CD8-positive, alpha-beta memory T cell (primary cell): ENCODE measurements around the gene SLC22A23. TPM values are rescaled to one million over a fixed set of nuclear protein-coding genes. Genes with fewer than 3 reads are reported as not detected.
A peak's percentile ranks its signal among the peaks of the same experiment; 100 is the strongest.

Experiments
- CTCF ChIA-PET: fragments of 350-600 bp; sonication (Branson Sonifier 250); formaldehyde crosslinking; loops from one replicate; lab custom pipeline; 2021; ENCODE audit warnings: antibody characterized with exemption; lab: Charles Lee
- POLR2A ChIA-PET: fragments of 350-600 bp; sonication (Branson Sonifier 250); formaldehyde crosslinking; loops from one replicate; lab custom pipeline; 2021; ENCODE audit warnings: antibody characterized with exemption; lab: Charles Lee
- DNase-seq, 5 donors: peaks; one replicate each; pipeline versions ENCODE4 v3.0.0 to v3.0.0-alpha.2; 2020 to 2022; ENCODE audit warnings: mixed read lengths in 1 of 5
- H3K27ac ChIP-seq: one replicate; pipeline ENCODE4 v1.7.0; 2013; ENCODE audit warnings: low read depth, mild to moderate bottlenecking, low read length, moderate library complexity
- H3K27me3 ChIP-seq: 2 replicates; pipeline ENCODE4 v1.7.0; 2013; ENCODE audit warnings: low read length, mild to moderate bottlenecking; ENCODE audit not compliant: insufficient read depth, poor library complexity, severe bottlenecking
- H3K36me3 ChIP-seq: 2 replicates; pipeline ENCODE4 v1.7.0; 2013; ENCODE audit warnings: mild to moderate bottlenecking, low read length, moderate library complexity; ENCODE audit not compliant: insufficient read depth
- H3K4me1 ChIP-seq: 2 replicates; pipeline ENCODE4 v1.7.0; 2013; ENCODE audit warnings: mild to moderate bottlenecking, low read length, moderate library complexity; ENCODE audit not compliant: insufficient read depth
- H3K4me3 ChIP-seq: 2 replicates; pipeline ENCODE4 v1.7.0; 2013; ENCODE audit warnings: mild to moderate bottlenecking, low read length
- H3K9me3 ChIP-seq: 2 replicates; pipeline ENCODE4 v1.7.0; 2013; ENCODE audit warnings: mild to moderate bottlenecking, low read length
- H3K27ac Mint-ChIP-seq, 8 donors: one replicate each; pipeline ENCODE4 v1.8.0; 2020 to 2021; ENCODE audit warnings: mixed read lengths in 8 of 8, mild to moderate bottlenecking in 6 of 8, inconsistent platforms in 3 of 8, moderate library complexity in 3 of 8
- H3K27me3 Mint-ChIP-seq, 2 donors: one replicate each; pipeline ENCODE4 v1.8.0; 2020 to 2021; ENCODE audit warnings: mixed read lengths in 2 of 2, mild to moderate bottlenecking in 1 of 2, moderate library complexity in 1 of 2
- H3K36me3 Mint-ChIP-seq, 3 donors: one replicate each; pipeline ENCODE4 v1.8.0; 2020 to 2021; ENCODE audit warnings: mixed read lengths in 3 of 3, inconsistent platforms in 1 of 3, mild to moderate bottlenecking in 1 of 3
- H3K4me1 Mint-ChIP-seq, 3 donors: one replicate each; pipeline ENCODE4 v1.8.0; 2020 to 2021; ENCODE audit warnings: mixed read lengths in 3 of 3, inconsistent platforms in 1 of 3, mild to moderate bottlenecking in 1 of 3
- H3K4me3 Mint-ChIP-seq, 7 donors: one replicate each; pipeline ENCODE4 v1.8.0; 2020 to 2021; ENCODE audit warnings: mixed read lengths in 7 of 7, mild to moderate bottlenecking in 6 of 7, moderate library complexity in 4 of 7, inconsistent platforms in 2 of 7
- H3K9me3 Mint-ChIP-seq, 5 donors: one replicate each; pipeline ENCODE4 v1.8.0; 2020 to 2022; ENCODE audit warnings: mixed read lengths in 5 of 5, mild to moderate bottlenecking in 3 of 5, moderate library complexity in 2 of 5, inconsistent platforms in 1 of 5
- polyA plus RNA-seq: library from polyadenylated mRNA; unstranded; fragments of 300-500 nt; fragmentation: Illumina TruSeq; gene quantifications from one replicate; pipeline ENCODE4 v1.2.3, GENCODE V29; 2021
- total RNA-seq, 2 experiments: library from RNA; stranded (reverse); gene quantifications; one replicate each; pipeline ENCODE4 v1.2.3, GENCODE V29; 2021

Gene SLC22A23
- total and polyA plus RNA-seq, 3 experiments from 2014 or later: 0.39 to 0.78 (median 0.47) TPM

DNA sequence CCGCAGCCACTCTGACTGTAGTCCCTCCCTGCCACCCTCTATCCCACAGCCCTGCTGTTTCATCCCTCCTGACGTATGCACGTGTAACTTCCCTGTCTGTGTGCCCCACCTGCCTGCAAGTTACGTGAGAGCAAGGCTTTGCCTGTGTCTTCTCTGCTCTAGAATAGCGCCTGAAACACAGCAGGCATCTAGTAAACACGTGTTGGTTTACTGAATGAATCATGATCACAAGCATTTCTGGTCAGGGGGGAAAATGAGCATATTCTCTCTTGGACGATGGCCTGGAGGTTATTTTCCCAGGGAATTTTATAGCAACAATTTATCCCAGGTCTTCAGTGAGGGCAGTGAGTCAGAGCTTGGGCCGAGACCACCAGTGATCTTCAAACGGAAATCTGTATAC is 159.8 kb downstream of the SLC22A23 start:
- Mint-ChIP-seq H3K9me3 (no peaks in the 10 kb centered on the region), H3K36me3 (peaks cover 0 to 1% (median 0%) of the 10 kb centered on the region in 3 donors)

DNA sequence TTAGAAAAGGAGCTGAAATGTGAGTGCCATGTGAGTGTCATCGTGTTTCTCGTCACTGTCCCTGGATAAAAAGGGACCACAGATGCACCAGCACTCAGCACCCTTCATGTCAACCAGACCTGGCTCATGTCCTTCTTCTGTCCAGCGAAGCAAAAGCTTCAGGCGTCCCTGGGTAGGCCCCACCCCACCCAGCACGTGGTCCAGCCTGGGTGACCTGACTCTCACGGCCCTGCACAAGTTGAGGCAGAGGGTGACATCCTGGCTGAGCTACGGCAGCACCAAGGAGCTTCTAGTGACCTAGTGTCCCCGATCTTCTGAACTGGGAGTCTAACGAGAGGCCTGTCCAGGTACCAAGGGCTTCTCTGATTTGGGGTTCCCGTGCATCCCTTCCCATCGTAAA is 160.3 kb downstream of the SLC22A23 start:
- Mint-ChIP-seq H3K27ac (no peak overlapping the region), H3K9me3 (no peaks in the 10 kb centered on the region), H3K4me3 (no peak overlapping the region), H3K4me1 (no peaks in the 10 kb centered on the region), H3K27me3 (peaks cover 2 to 38% of the 10 kb centered on the region in 2 donors), H3K36me3 (peaks cover 0 to 1% (median 0%) of the 10 kb centered on the region in 3 donors)
- Histone ChIP-seq H3K27me3 (no peaks in the 10 kb centered on the region), H3K27ac (no peak overlapping the region), H3K4me1 (no peaks in the 10 kb centered on the region), H3K36me3 (no peaks in the 10 kb centered on the region), H3K9me3 (no peaks in the 10 kb centered on the region), H3K4me3 (no peak overlapping the region)
- ChIA-PET POLR2A (no interaction called here), CTCF (interaction anchor here (1.2 kb wide), 1 partner anchor 16 kb away, joined by 6 read pairs; no protein-coding TSS in a partner anchor)
- DNase-seq: peak in 1 of 5 donors; percentile 22

More for the DNA sequence above, 159.8 kb downstream of the SLC22A23 start:
- ChIA-PET CTCF (no interaction called here), POLR2A (no interaction called here)
- Histone ChIP-seq H3K36me3 (no peaks in the 10 kb centered on the region), H3K9me3 (no peaks in the 10 kb centered on the region), H3K4me3 (no peak overlapping the region), H3K27ac (no peak overlapping the region), H3K27me3 (no peaks in the 10 kb centered on the region), H3K4me1 (no peaks in the 10 kb centered on the region)
- H3K27me3 Mint-ChIP-seq: peaks cover 2 to 42% of the 10 kb centered on the region in 2 donors
- DNase-seq: no peak
- H3K27ac Mint-ChIP-seq: peak overlapping the region in 1 of 8 donors; percentile 47
- no peaks in the 10 kb centered on the region for H3K4me1 Mint-ChIP-seq
- H3K4me3 Mint-ChIP-seq: no peak overlapping the region

DNA sequence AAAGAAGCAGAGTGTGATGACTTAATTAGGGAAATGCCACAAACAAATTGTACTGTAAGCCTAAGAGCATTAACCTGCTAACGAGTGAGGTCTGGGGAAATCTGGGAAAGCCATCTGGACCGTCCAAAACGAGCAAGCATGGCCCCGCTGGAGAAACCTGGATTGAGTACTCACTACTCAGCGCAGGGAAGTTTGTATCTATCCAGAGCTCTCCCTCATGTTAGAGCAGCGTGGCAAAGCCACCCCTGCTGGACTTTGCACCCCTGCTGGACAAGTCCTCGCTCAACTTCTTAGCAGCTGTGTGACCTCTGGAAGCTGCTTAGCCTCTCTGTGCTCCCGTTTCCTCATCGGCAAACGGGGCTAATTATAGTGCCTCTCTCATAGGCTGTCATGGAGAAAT is 160.8 kb downstream of the SLC22A23 start:
- peak in 1 of 5 donors; percentile 19 for DNase-seq
- peaks cover 2 to 34% of the 10 kb centered on the region in 2 donors for H3K27me3 Mint-ChIP-seq
- ChIA-PET POLR2A (no interaction called here), CTCF (interaction anchor here (1.2 kb wide), 1 partner anchor 16 kb away, joined by 6 read pairs; no protein-coding TSS in a partner anchor)
- Histone ChIP-seq H3K36me3 (no peaks in the 10 kb centered on the region), H3K4me3 (no peak overlapping the region), H3K27ac (no peak overlapping the region), H3K9me3 (no peaks in the 10 kb centered on the region), H3K4me1 (no peaks in the 10 kb centered on the region), H3K27me3 (no peaks in the 10 kb centered on the region)
- H3K9me3 Mint-ChIP-seq: no peaks in the 10 kb centered on the region
- no peaks in the 10 kb centered on the region for H3K4me1 Mint-ChIP-seq
- no peak overlapping the region for H3K27ac Mint-ChIP-seq
- H3K4me3 Mint-ChIP-seq: no peak overlapping the region
- H3K36me3 Mint-ChIP-seq: peaks cover 0 to 1% (median 0%) of the 10 kb centered on the region in 3 donors

DNA sequence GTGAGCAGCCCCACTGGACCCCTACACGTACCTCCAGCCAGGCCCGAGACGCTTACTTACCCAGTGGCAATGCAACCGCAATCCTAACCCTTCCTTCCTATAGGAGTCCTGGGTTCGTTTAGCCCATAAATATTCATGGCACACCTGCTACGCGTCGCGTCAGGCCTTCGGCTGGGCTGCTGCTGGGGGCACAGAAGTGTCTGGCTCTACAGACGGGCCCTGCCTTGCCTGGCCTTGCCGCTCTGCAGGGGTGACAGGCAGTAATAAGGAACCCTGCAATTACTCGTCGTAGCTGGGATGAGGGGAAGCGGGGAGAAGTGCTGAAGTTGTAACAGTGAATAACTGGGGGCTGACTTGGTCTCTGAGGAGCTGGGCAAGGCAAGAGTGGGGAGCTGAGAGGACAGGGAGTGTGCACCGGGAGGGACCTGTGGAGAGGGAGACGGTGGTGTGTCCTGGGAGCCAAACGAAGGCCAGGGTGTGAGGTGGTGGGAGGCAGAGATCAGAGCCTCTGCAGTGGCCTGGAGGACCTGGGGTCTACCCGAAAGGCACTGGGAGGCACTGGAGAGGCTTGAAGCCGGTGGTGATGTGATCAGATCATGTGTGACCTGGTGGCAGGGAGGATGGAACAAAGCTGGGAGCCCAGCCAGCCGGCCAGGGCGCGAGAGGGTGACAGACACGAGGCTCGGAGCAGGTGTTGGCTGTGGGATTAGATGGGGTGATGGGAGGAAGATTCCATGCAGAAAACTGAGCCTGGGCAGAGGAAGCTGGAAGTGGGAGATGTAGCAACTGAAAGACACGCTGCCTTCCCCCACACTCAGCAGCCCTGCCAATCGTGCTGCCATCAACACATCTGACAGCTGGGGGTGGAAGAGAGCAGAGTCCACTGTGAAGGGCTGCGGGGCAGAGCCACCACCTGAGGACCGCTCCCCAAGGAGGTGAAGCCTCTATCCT is 161.7 kb downstream of the SLC22A23 start:
- Histone ChIP-seq H3K36me3 (no peaks in the 10 kb centered on the region), H3K27ac (no peak overlapping the region), H3K9me3 (no peaks in the 10 kb centered on the region), H3K4me1 (no peaks in the 10 kb centered on the region), H3K27me3 (no peaks in the 10 kb centered on the region), H3K4me3 (no peak overlapping the region)
- Mint-ChIP-seq H3K4me3 (no peak overlapping the region), H3K9me3 (no peaks in the 10 kb centered on the region), H3K36me3 (peaks cover 0 to 1% (median 0%) of the 10 kb centered on the region in 3 donors), H3K27me3 (peaks cover 2 to 26% of the 10 kb centered on the region in 2 donors), H3K27ac (peak overlapping the region in 1 of 8 donors; percentile 51), H3K4me1 (no peaks in the 10 kb centered on the region)
- DNase-seq: peak in 1 of 5 donors; percentile 34
- POLR2A ChIA-PET: no interaction called here
- CTCF ChIA-PET: interaction anchor here (1.2 kb wide), 1 partner anchor 15 kb away, joined by 6 read pairs; no protein-coding TSS in a partner anchor

DNA sequence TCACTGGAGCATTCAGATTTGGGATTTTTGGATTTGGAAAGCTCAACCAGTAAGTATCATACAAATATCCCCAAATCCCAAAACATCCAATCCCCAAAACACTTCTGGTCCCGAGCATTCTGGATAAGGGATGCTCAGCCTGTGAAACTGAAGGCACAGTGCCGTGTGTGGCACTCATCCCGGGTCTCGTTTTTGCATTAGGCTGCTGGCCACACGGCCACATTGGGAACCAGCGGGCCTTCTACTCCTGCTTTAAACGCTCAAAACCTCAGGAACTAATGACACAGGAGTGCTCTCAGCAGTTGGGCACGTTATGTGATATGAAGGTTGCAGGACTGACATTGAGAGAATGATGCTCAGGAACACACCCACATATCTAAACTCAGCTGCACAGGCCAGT is 162.5 kb downstream of the SLC22A23 start:
- Histone ChIP-seq H3K4me1 (no peaks in the 10 kb centered on the region), H3K27me3 (no peaks in the 10 kb centered on the region), H3K36me3 (no peaks in the 10 kb centered on the region), H3K27ac (no peak overlapping the region), H3K4me3 (no peak overlapping the region), H3K9me3 (no peaks in the 10 kb centered on the region)
- Mint-ChIP-seq H3K9me3 (no peaks in the 10 kb centered on the region), H3K27ac (peak overlapping the region in 1 of 8 donors; percentile 84), H3K36me3 (peaks cover 0 to 1% (median 0%) of the 10 kb centered on the region in 3 donors), H3K27me3 (peaks cover 2 to 24% of the 10 kb centered on the region in 2 donors), H3K4me3 (no peak overlapping the region), H3K4me1 (no peaks in the 10 kb centered on the region)
- CTCF ChIA-PET: no interaction called here
- no peak for DNase-seq
- POLR2A ChIA-PET: no interaction called here

DNA sequence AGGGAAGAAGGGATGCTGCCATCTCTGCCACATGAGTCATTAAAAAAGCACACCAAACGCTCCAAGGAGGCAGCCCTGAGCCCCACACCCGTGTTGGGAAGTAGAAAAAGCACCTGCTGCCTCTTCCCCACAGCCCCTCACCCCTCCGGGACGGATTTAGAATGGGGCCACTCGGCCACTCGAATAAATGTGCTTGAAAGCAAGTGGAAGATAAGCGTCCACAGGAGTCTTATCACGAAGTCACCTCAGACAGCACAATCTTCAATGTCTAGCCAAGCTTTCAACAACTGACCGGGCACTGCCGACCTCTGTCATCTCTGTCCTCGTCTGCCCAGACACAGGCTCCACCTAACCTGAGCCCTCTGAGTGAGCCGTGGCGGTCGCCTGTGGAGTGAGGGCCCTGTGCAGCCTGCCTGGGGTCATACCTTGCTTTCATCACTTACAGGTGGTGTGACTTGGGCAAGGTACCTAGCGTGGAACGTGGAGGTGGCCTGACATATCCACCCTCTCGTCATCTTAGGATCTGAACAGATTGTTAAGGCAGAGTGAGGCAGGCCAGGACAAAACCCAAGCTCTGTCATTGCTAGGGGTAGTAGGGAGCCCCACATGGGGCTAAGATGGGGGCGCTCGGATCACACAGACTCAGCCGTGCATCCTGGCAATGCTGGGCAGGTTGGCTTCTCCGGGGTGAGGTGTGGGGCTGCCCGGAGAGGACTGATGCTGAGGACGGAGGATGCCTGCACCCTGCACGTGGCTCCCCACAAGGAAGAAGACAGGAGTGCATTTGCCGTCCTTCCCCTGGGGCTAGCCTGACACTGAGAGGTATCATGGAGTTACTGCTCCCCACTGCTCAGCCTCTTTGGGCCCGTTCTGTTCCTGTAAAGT is 163.3 kb downstream of the SLC22A23 start:
- Histone ChIP-seq H3K4me1 (no peaks in the 10 kb centered on the region), H3K27me3 (no peaks in the 10 kb centered on the region), H3K36me3 (no peaks in the 10 kb centered on the region), H3K4me3 (no peak overlapping the region), H3K27ac (no peak overlapping the region), H3K9me3 (no peaks in the 10 kb centered on the region)
- DNase-seq: peak in 1 of 5 donors; percentile 34
- CTCF ChIA-PET: no interaction called here
- Mint-ChIP-seq H3K27me3 (peaks cover 2 to 19% of the 10 kb centered on the region in 2 donors), H3K4me3 (no peak overlapping the region), H3K4me1 (no peaks in the 10 kb centered on the region), H3K27ac (peak overlapping the region in 1 of 8 donors; percentile 48), H3K36me3 (peaks cover 0 to 1% (median 0%) of the 10 kb centered on the region in 3 donors), H3K9me3 (no peaks in the 10 kb centered on the region)
- POLR2A ChIA-PET: no interaction called here

DNA sequence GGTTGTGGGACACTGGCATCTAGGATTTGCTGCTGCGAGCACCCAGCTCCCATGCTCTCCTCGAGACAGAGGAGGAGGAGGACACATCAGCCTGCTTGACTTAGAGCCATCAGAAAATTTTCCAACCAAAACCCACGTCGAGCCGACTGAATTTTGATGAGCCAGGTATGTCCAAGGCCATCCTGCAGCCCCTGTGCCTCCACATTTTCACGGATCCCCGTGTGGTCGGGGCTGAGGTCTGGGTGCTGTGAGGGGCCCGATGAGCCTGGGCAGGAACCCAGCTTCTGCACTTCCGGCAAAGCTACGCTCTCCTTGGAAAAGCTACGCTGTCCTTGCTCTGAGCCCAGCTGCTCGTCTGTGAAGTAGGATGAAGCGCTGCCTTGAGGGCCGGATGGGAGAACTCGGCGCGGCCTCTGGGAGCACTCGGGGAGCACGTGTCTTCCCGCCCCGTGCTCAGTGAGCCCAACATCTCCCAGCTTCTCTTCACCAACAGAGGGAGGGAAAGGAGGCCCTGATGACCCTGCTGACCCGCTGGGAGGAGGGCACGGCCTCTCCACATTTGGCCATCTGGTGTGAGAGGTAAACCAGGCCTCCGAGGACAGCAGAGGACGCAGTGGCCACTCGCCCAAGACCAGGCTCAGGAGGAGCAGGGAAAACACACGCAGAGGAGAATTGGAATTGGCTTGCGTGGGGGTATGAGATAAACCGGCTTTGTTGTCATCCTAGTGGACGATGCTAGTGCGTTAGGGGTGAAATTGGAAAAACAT is 164.2 kb downstream of the SLC22A23 start:
- ChIA-PET POLR2A (no interaction called here), CTCF (interaction anchor here (1.0 kb wide), 1 partner anchor 30 kb away, joined by 3 read pairs; no protein-coding TSS in a partner anchor)
- DNase-seq: peak in 1 of 5 donors; percentile 25

More for the DNA sequence above, 164.2 kb downstream of the SLC22A23 start:
- Mint-ChIP-seq H3K27me3 (peaks cover 0 to 11% of the 10 kb centered on the region in 2 donors), H3K4me1 (peaks cover 0 to 2% (median 0%) of the 10 kb centered on the region in 3 donors), H3K36me3 (peaks cover 0 to 1% (median 0%) of the 10 kb centered on the region in 3 donors), H3K4me3 (no peak overlapping the region), H3K27ac (no peak overlapping the region), H3K9me3 (no peaks in the 10 kb centered on the region)
- no peaks in the 10 kb centered on the region for H3K4me1 ChIP-seq
- H3K9me3 ChIP-seq: no peaks in the 10 kb centered on the region
- H3K27ac ChIP-seq: no peak overlapping the region
- H3K4me3 ChIP-seq: no peak overlapping the region
- H3K36me3 ChIP-seq: no peaks in the 10 kb centered on the region
- no peaks in the 10 kb centered on the region for H3K27me3 ChIP-seq
